Left ventricle myocardium inferior (tissue), 1 donor: ENCODE measurements around the gene ARL15. TPM values are rescaled to one million over a fixed set of nuclear protein-coding genes. Genes with fewer than 3 reads are reported as not detected.

Experiments used
- DNase-seq: peaks from one replicate; pipeline ENCODE4 v3.0.0-alpha.2; 2020
- H3K27ac ChIP-seq: fragments of 200-600 bp; replicated peaks from 2 replicates; pipeline ENCODE4 v1.8.0; 2021
- H3K27me3 ChIP-seq: fragments of 200-600 bp; 2 replicates; pipeline ENCODE4 v1.8.0; 2021; ENCODE audit warnings: low read depth
- H3K36me3 ChIP-seq: fragments of 200-600 bp; 2 replicates; pipeline ENCODE4 v1.8.0; 2021
- H3K4me1 ChIP-seq: fragments of 200-600 bp; 2 replicates; pipeline ENCODE4 v1.8.0; 2021
- H3K4me3 ChIP-seq: fragments of 200-600 bp; 2 replicates; pipeline ENCODE4 v1.8.0; 2021; ENCODE audit warnings: mild to moderate bottlenecking, moderate library complexity
- H3K9me3 ChIP-seq: fragments of 200-600 bp; replicated peaks from 2 replicates; pipeline ENCODE4 v1.8.0; 2021
- CTCF ChIP-seq: fragments of 200-600 bp; IDR thresholded peaks from 2 replicates; pipeline ENCODE4 v1.8.0; 2021; ENCODE audit warnings: antibody characterized with exemption, mild to moderate bottlenecking, borderline replicate concordance
- intact Hi-C: fragments of 100-400 bp; cut with micrococcal nuclease; formaldehyde crosslinking; loops from one replicate; pipeline ENCODE4 v1.11.0; 2022
- total RNA-seq: library from RNA; stranded (reverse); fragmentation: NEBNext Ultra II Directional; extraction: Animal tissue kit (Norgen Biotek cat#: 25700); gene quantifications from one replicate; pipeline ENCODE4 v1.2.1, GENCODE V29; 2021
- donor health status: DM: no; HTN: yes; CAD: no; lungs with severe emphysema.

The ARL15 gene
- total RNA-seq, 1 donor from 2014 or later, result 18.2 TPM

DNA sequence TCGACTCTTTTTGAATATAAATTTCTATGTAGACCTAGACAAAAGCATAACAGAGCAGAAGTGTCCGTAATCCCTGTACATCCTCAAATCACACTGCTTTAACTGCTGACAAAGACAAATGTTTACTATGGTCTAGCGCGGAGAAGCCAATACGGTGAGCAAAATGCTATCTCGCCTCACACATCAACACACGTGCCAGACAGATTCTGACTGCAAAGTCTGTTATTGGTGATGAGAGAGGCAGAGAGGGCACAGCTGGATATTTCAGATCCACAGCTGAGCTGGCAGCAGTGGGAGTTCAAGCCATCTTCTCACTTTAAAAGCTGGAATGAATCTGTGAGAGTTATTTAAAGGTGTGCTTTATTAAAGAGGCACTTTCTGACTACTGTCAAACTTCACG lies 124.3 kb downstream of the ARL15 start:
- no peaks in the 10 kb centered on the region for H3K9me3 ChIP-seq
- H3K27me3 ChIP-seq, result no peaks in the 10 kb centered on the region
- H3K27ac ChIP-seq, result no peak overlapping the region
- H3K4me1 ChIP-seq, result peaks cover 38% of the 10 kb centered on the region
- no peak for DNase-seq
- intact Hi-C loops, result no loop called here
- H3K4me3 ChIP-seq, result no peak overlapping the region
- no peaks in the 10 kb centered on the region for H3K36me3 ChIP-seq
- TF ChIP-seq CTCF, result no peak

- no peak overlapping the region for H3K27ac ChIP-seq
- H3K9me3 ChIP-seq, result no peaks in the 10 kb centered on the region
- no peak for DNase-seq
- peaks cover 38% of the 10 kb centered on the region for H3K4me1 ChIP-seq
- H3K27me3 ChIP-seq, result no peaks in the 10 kb centered on the region
- H3K4me3 ChIP-seq, result no peak overlapping the region
- H3K36me3 ChIP-seq, result no peaks in the 10 kb centered on the region
- no peak for TF ChIP-seq CTCF
- intact Hi-C loops, result no loop called here
Observed at GRCh38 chr5:54184806-54185205, 125.6 kb downstream of the ARL15 start.

DNA sequence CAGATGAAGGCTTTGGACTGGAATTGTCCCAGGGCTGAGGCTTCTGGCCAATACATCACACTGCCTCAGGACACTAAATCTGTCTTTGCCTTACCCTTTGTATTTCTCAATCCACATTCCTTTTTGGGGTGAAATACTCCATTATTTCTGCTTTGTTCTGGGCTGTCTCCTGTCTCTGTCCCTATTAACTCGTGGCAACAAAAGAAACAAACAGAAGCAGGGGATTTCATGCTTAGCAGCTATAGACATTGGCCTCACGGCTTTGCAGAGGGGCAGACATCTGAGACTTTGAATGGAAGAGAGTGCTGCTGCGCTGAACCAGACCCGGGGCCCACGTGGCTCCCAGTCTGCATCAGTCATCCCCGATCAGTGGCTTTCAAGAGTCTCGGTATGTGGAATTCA lies 129.7 kb downstream of the ARL15 start:
- Histone ChIP-seq H3K27me3 (no peaks in the 10 kb centered on the region), H3K36me3 (no peaks in the 10 kb centered on the region), H3K4me3 (no peak overlapping the region), H3K9me3 (no peaks in the 10 kb centered on the region), H3K27ac (no peak overlapping the region), H3K4me1 (peaks cover 38% of the 10 kb centered on the region)
- TF ChIP-seq CTCF, result no peak
- intact Hi-C loops, result no loop called here
- no peak for DNase-seq

- Histone ChIP-seq H3K27ac (no peak overlapping the region), H3K9me3 (no peaks in the 10 kb centered on the region), H3K36me3 (no peaks in the 10 kb centered on the region), H3K4me3 (no peak overlapping the region), H3K4me1 (peaks cover 28% of the 10 kb centered on the region), H3K27me3 (no peaks in the 10 kb centered on the region)
- TF ChIP-seq CTCF, result no peak
- intact Hi-C loops, result no loop called here
- no peak for DNase-seq
Observed at GRCh38 chr5:54178991-54179390, 131.4 kb downstream of the ARL15 start.

DNA sequence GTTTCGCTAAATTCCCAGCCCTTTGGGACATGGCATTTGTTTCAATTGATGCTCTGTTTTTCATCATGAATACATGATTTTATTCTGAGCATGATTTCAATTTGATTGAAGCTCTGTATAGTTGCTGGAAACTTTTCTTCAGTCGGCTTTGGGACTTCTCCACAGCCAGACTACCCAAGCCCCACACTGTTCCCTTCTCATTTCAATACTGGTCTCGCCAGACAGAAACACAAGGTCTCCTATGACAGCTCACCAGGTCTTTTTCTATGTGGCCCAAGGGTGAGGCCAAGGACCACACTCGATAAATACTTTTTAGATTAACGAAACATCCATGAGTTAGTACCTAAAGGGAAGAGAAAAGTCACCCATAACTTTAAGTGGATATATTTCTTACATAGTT lies 132.2 kb downstream of the ARL15 start:
- TF ChIP-seq CTCF, result no peak
- Histone ChIP-seq H3K4me1 (peaks cover 28% of the 10 kb centered on the region), H3K27ac (no peak overlapping the region), H3K4me3 (no peak overlapping the region), H3K27me3 (no peaks in the 10 kb centered on the region), H3K36me3 (no peaks in the 10 kb centered on the region), H3K9me3 (no peaks in the 10 kb centered on the region)
- no peak for DNase-seq
- intact Hi-C loops, result no loop called here

DNA sequence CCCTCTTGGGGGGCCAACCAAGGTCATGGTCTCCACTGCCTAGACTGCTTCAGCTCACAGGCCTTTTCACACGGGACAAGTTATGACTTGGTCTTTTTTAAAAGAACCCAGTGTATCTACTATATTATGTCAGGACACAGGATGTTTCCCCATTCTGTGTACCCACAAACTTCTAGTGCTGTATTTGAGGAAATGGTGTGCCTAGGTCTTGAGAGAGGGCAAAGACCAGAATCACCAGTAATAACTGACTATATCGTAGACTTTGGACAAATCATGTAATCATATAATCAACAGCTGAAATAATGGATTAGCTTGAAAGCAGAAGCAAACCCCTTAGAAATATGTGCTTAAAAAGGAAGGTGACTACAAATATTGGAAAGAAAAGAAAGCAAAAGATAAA lies 133.3 kb downstream of the ARL15 start:
- no peak overlapping the region for H3K27ac ChIP-seq

More for the DNA sequence above, 133.3 kb downstream of the ARL15 start:
- Histone ChIP-seq H3K9me3 (peaks cover 7% of the 10 kb centered on the region), H3K27me3 (no peaks in the 10 kb centered on the region), H3K4me3 (no peak overlapping the region), H3K36me3 (no peaks in the 10 kb centered on the region), H3K4me1 (peaks cover 29% of the 10 kb centered on the region)
- no peak for DNase-seq
- intact Hi-C loops, result no loop called here
- TF ChIP-seq CTCF, result no peak
